ENCODE measurements around the gene CAPRIN1.

The CAPRIN1 gene

DNA sequence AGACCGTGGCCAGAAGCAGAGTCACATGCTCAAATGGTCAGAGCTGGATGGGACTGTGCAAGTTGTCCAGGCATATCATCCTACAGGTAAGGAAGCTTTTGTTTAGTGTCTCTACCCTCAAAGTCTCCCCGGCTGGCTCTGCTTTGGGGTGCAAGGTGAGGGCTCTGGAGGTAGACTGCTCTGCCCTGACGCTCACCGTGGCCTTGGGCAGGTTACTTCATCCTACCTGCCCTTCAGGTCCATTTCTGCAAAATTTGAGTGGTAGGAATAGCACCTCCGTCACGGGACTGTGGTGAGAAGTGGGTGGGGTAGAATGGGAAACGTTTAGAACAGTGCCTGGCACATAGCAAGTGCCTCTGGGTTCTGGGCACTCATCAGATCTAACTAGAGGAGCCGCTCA lies 96.0 kb downstream of the CAPRIN1 start:
- no peak for DNase-seq

DNA sequence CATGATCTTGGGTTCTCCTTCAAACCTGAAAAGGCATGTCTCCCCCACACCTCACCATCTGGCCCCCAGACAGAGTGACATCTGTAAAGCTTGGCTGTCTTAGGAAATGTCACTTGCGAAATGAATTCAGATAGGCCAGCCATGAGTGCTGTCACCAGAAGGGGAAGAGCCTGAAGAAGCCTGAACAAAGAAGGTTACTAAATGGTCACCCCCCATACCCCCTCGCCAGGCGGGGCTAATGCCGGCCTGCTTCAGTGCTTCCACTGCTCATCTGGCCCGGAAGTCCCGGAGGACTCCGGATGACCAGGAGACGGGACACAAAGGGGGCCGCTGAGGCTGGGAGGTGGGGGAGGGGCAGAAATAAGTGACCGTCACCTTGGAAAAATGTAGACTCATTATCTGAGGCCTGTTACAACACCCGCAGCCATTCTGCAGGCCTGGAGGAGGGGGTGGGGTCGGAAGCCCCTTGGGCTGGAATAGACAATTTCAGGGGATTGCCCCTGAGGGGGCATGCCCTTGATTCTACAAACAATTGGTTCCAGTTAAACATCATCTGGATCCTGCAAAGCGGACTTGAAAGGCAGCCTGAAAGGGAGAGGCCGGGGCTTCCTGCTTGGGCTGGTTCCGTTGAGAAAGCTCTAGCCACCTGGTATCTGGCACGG lies 97.1 kb downstream of the CAPRIN1 start:
- no peak for DNase-seq

DNA sequence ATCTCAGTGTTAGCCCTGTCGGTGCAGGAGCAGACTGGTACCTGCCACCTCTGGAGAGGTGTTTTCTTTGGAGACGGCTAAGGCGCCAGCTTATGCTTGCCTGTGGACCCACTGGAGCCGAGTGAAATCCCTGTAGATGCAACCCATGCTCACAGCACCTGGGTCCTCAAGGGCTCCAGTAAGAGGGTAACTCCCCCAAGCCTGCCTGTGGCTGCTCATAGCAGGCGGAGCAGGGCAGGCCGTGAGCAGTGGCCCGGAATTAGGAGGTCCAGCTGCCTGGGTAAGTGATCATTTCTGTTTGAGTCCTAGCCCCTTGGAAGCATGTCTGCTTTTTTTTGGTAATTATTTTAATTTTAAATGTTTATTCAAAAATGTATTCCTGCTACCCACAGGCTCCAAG lies 97.7 kb downstream of the CAPRIN1 start:
- no peak for DNase-seq

DNA sequence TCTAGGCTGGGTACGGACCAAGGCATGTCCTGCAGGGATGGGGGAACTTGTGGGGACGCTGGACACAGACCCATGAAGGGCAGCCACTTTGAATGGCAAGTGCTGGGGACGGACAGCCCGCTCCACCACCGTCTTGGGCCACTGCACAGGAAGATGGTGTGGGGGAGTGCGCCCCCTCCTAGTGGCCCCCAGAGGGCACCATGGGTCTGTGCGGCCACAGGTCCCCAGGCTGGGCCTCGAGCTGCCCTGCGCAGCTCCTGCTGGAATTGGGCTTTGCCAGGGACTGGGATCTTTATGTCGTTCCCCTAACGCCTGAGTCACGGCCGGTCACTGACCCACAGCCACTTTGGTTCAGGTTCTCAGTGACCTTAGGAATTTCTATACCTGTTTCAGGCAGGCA lies 98.3 kb downstream of the CAPRIN1 start:
- DNase-seq, result no peak

DNA sequence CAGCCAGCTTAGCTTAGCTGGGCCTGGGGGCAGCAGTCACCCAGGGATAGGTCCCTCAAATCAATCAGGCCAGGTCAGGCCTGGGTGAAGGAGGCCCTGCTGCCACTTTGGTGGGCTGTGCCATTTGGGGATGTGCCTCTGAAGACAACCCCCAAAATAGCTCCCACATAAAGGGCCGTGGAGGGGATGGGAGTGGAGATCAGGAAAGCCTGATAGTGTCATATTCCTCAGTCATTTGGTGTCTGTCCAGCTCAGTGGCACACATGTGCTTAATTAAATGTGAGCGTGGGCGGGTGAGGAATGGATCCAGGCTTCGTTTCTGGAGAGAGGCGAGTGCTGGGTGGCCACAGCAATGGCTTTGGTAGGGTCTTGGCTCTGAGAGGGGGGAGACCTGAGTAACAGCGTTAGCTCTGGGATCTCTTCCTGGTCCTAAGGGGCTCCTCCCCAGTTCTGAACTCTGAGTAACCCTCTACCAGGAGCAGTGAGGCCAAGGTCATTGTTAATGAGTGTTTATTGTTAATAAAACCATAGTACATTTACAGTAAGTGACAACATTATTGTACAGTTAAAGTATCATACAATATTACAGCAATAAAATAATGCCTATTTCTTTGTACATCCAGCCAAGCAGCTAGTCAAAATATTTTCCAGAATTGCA lies 99.1 kb downstream of the CAPRIN1 start:
- DNase-seq, result no peak

Data from CD4-positive, alpha-beta T cell treated with Interleukin-4 for 1 hour (primary cell).